Coronary artery (tissue), 2 donors: ENCODE measurements around the gene PLCE1.

Experiments used
- DNase-seq: peaks from one replicate; pipeline ENCODE4 v3.0.0-alpha.2; 2017; ENCODE audit warnings: low spot score
- H3K27ac ChIP-seq, 2 donors: fragments of 200-600 bp; sonication (generic); one replicate each; pipeline ENCODE4 v1.5.1; 2016 to 2019
- H3K4me3 ChIP-seq: fragments of 200-600 bp; sonication (generic); 2 replicates; pipeline ENCODE4 v1.5.1; 2016; ENCODE audit warnings: mild to moderate bottlenecking, moderate library complexity
- TF ChIP-seq, protein P1 (sequence below): fragments of 200-600 bp; sonication (generic); IDR thresholded peaks from one replicate; pipeline ENCODE4 v1.5.1; 2019; ENCODE audit warnings: antibody characterized with exemption

PLCE1 gene

GRCh38 chr10:93993414-93993781, 333 bp upstream of the PLCE1 start:
- no peak for DNase-seq
- peak overlapping the region; percentile 60 to 89 for H3K27ac ChIP-seq
- H3K4me3 ChIP-seq = peak overlapping the region; percentile 92
- TF ChIP-seq, protein P1, sequence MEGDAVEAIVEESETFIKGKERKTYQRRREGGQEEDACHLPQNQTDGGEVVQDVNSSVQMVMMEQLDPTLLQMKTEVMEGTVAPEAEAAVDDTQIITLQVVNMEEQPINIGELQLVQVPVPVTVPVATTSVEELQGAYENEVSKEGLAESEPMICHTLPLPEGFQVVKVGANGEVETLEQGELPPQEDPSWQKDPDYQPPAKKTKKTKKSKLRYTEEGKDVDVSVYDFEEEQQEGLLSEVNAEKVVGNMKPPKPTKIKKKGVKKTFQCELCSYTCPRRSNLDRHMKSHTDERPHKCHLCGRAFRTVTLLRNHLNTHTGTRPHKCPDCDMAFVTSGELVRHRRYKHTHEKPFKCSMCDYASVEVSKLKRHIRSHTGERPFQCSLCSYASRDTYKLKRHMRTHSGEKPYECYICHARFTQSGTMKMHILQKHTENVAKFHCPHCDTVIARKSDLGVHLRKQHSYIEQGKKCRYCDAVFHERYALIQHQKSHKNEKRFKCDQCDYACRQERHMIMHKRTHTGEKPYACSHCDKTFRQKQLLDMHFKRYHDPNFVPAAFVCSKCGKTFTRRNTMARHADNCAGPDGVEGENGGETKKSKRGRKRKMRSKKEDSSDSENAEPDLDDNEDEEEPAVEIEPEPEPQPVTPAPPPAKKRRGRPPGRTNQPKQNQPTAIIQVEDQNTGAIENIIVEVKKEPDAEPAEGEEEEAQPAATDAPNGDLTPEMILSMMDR = no peak

DNA sequence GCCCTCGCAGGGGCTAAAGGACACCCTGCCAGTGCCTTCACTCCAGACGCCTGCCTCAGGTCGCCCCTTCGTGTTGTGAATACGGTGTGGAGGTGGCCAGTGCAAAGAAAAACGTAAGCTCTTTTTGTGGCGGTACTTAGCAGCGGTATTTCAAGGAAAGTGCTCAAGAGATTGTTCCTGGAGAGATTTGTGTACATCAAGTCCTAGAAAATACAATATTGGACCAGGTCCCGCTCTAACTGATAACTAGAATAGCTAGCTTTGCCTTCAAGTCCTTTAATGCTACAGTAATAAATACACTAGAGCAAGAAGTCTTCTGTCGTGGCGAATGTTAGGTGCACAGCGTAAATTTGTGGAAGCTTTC, 689 bp downstream of the PLCE1 start:
- no peak for DNase-seq
- H3K27ac ChIP-seq = peak overlapping the region; percentile 60 to 89

DNA sequence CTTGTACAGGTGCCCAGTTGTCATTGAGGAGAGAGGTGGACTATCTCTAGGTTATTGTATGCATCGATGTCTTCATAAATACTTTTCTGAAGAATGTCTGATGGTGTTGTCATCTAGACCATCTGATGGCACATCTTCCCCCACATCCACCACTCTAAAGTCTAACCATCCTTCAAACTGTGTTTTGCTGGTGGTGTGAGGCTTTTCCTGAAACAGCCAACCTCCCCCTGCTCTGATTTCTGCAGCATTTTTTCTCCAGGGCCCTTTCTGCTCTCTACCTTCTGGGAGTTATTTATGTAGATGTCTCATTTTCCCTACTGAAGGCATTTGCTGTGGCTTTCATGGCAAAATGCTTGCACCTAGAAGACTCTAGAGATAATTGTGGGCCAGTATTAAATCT, 1.5 kb downstream of the PLCE1 start:
- no peak for DNase-seq
- H3K27ac ChIP-seq = no peak overlapping the region
- peak overlapping the region; percentile 92 for H3K4me3 ChIP-seq
- TF ChIP-seq, protein P1 = no peak

More for the DNA sequence above, 689 bp downstream of the PLCE1 start:
- TF ChIP-seq, protein P1 = no peak
- peak overlapping the region; percentile 92 for H3K4me3 ChIP-seq

- TF ChIP-seq, protein P1 = no peak
- no peak for DNase-seq
- H3K27ac ChIP-seq = no peak overlapping the region
- no peak overlapping the region for H3K4me3 ChIP-seq
Observed at GRCh38 chr10:93995598-93996271, 2.0 kb downstream of the PLCE1 start.

DNA sequence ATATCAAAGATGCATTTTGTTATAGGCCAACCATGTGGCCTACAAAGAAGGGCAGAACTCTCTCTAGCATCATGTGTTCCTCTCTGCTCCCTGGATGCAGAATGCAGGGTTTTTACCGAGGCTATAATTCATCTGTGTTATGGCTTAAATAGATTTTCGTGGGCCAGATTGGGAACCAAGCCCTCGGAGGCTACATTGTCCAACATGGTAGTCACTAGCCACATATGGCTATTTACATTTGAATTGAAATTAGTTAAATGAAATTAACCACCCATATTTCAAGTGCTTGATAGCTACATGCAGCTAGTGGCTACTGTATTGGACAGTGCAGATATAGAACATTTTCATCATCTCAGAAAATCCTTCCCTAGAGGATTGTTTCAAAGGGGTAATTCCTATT, 2.8 kb downstream of the PLCE1 start:
- H3K27ac ChIP-seq = no peak overlapping the region
- TF ChIP-seq, protein P1 = no peak
- no peak overlapping the region for H3K4me3 ChIP-seq
- DNase-seq = no peak

DNA sequence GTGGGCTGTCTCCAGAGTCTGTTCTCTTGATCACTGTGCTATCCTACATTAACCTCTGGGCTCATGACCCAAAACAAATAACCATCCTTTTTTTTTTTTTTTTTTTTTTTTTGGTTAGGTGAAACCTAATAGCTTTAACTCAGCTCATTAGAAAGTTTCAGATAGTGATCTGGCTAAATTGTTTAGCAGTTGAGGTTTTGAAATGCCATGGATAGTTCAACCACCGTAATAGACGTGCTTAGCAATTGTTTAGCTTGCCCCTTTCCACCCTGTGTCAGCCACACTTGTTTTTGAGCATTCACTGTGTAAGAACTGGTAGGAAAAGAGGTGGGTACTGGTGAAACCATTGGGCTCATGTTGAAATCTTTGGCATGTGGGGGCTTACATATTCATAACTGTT, 3.8 kb downstream of the PLCE1 start:
- no peak overlapping the region for H3K4me3 ChIP-seq
- no peak for DNase-seq
- TF ChIP-seq, protein P1 = no peak
- H3K27ac ChIP-seq = no peak overlapping the region

DNA sequence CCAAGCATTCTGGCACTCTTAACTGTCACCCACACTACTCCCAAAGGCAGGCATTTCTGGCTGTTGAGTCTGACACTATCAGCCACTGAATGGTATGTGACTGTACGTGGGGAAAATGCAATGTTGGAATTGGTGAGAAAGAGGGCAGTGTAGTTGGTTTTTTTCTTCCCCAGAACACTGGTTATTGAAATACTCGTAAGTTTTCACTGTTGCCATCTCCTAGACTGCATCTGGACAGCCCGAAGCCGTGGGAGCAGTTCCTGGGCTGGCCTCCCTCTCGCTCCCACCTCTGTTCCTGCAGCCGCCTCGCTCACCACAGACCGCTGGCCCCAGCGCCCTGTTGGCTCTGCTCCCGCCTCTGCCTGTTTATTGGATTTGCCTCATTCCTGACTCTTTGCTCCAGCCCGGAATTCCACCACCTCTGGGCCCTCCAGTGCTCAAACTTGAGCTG, 5.7 kb downstream of the PLCE1 start:
- TF ChIP-seq, protein P1 = no peak
- H3K27ac ChIP-seq = peak overlapping the region in 1 of 2 donors; percentile 85
- peak overlapping the region; percentile 56 for H3K4me3 ChIP-seq
- DNase-seq = peak; percentile 82
